HG03571 (cell line): Measurements from ENCODE around the gene ATF6B.

ENCODE experiments used
- ATAC-seq: cut with Tn5 transposase; IDR thresholded peaks from one replicate; pipeline ENCODE4 v1.9.1; 2021; ENCODE audit not compliant: unreplicated experiment

Gene ATF6B

GRCh38 chr6:32127717-32128592 is at the start of gene ATF6B:
Gene ATF6B (minus strand): TSS chr6:32128246. CDS start chr6:32128207, 39 bp downstream.
- peak; percentile 75 for ATAC-seq

GRCh38 chr6:32177183-32177787 is 49.2 kb upstream of the ATF6B start:
- no peak for ATAC-seq

GRCh38 chr6:32176476-32177182 is 48.6 kb upstream of the ATF6B start:
- ATAC-seq, result no peak

- ATAC-seq, result peak; percentile 31
Observed at GRCh38 chr6:32175711-32176475, 47.8 kb upstream of the ATF6B start, which contains the start of gene AGPAT1. Gene AGPAT1 (minus strand): TSS chr6:32176084. CDS start chr6:32171496, 4,588 bp downstream.

GRCh38 chr6:32175322-32175710 is 47.3 kb upstream of the ATF6B start:
- ATAC-seq, result no peak

GRCh38 chr6:32174416-32174815 is 46.4 kb upstream of the ATF6B start:
- no peak for ATAC-seq

- ATAC-seq, result no peak
Observed at GRCh38 chr6:32173051-32173727, 45.1 kb upstream of the ATF6B start.

- ATAC-seq, result no peak
Observed at GRCh38 chr6:32171234-32171633, 43.2 kb upstream of the ATF6B start.

- no peak for ATAC-seq
Observed at GRCh38 chr6:32170294-32170693, 42.2 kb upstream of the ATF6B start.

- ATAC-seq, result no peak
Observed at GRCh38 chr6:32168807-32169591, 41.0 kb upstream of the ATF6B start.

- no peak for ATAC-seq
Observed at GRCh38 chr6:32168350-32168749, 40.3 kb upstream of the ATF6B start.

GRCh38 chr6:32167761-32168262 is 39.8 kb upstream of the ATF6B start:
- no peak for ATAC-seq

GRCh38 chr6:32167154-32167760 is 39.2 kb upstream of the ATF6B start:
- ATAC-seq, result no peak

- no peak for ATAC-seq
Observed at GRCh38 chr6:32166411-32167061, 38.5 kb upstream of the ATF6B start.

GRCh38 chr6:32164295-32164694 is 36.2 kb upstream of the ATF6B start, which contains the start of gene EGFL8:
Gene EGFL8 (plus strand): TSS chr6:32164595. CDS start chr6:32166166, 1,571 bp downstream.
- ATAC-seq, result no peak

- no peak for ATAC-seq
Observed at GRCh38 chr6:32163559-32164258, 35.7 kb upstream of the ATF6B start.

- ATAC-seq, result no peak
Observed at GRCh38 chr6:32158052-32158451, 30.0 kb upstream of the ATF6B start.

- no peak for ATAC-seq
Observed at GRCh38 chr6:32156891-32157290, 28.8 kb upstream of the ATF6B start.
